Measurements from ENCODE around the gene SHISA4.
"Not testable (repeated sequence)": the region's sequence is repeated elsewhere in the genome, so short reads cannot be mapped to it uniquely, and the experiment has no call there.

The SHISA4 gene

GRCh38 chr1:201888282-201889089 lies at the start of gene SHISA4:
TSS of gene SHISA4 (plus strand) at chr1:201888898. CDS start at chr1:201888995, 97 bp downstream.
- FAIRE-seq: no peak

DNA sequence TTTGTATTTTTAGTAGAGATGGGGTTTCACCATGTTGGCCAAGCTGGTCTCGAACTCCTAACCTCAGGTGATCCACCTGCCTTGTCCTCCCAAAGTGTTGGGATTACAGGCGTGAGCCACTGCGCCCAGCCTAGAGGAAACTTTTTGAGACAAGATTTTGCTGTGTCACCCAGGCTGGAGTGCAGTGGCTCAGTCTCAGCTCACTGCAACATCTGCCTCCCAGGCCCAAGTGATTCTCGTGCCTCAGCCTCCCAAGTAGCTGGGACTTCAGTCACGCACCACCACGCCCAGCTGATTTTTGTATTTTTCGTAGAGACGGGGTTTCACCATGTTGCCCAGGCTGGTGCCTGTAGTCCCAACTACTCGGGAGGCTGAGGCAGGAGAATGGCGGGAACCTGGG lies 49.6 kb upstream of the SHISA4 start:
- FAIRE-seq: not testable (repeated sequence)

GRCh38 chr1:201840055-201840454 lies 48.6 kb upstream of the SHISA4 start:
- FAIRE-seq: no peak

DNA sequence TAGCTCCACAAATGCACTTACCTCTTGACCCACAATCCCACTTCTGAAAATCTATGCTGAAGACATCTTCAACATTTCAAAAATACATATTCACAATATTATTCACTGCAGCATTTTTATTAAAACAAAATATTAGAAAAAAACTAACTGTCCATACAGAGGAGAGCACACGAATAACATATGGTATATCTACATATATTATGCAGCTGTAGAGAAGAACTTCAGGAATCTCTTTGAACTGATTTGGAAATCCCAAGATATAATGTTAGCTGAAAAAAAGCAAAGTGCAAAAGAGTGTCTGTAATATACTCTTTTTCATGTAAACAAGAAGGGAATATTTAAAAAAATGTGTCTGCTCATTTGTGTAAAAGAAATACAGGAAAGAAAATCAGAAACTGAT lies 48.2 kb upstream of the SHISA4 start:
- FAIRE-seq: no peak

- FAIRE-seq: no peak
Measured at GRCh38 chr1:201841265-201841912, 47.3 kb upstream of the SHISA4 start.

DNA sequence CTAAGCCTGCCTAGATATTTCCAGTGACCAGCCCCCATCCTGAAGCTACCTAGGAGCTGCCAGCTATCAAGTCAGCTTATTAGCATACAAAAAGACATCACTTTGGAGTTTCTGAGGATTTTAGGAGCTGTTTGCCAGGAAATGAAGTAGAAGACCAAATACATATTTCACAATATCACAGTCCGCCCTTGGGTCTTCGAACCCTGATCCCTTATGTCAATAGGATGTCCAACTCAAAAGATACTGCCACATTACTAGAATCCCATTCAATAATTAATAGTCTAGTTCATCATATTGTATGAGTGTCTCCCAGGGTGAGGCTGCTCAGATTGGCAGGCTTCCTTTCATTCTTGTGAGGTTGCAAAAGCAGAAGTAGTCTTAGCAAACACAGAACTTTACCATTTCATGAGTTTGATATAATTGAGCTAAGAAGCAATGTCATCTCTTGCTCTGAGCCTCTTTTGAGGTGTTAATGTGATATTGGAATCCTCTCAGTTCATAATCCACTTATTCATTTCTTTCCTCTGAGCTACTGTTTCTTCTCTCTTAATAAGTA lies 46.1 kb upstream of the SHISA4 start:
- FAIRE-seq: no peak

- no peak for FAIRE-seq
Measured at GRCh38 chr1:201845331-201846083, 43.2 kb upstream of the SHISA4 start.

GRCh38 chr1:201847150-201847549 lies 41.5 kb upstream of the SHISA4 start:
- no peak for FAIRE-seq

DNA sequence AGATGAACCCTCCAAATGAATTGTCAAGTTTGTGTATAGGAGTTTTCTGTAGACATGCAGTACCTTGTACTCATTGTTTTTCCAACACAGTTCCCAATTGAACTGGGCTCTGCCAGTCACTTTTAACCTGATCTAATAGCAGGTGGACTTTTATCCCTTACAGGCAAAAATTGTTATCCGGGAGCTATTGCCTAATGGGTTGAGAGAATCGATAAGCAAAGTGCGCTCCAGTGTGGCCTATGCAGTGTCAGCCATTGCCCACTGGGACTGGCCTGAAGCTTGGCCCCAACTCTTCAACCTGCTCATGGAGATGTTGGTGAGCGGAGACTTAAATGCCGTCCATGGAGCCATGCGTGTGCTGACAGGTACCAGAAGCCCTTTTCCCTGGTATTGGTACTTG lies 40.5 kb upstream of the SHISA4 start:
- no peak for FAIRE-seq

GRCh38 chr1:201849372-201850052 lies 39.2 kb upstream of the SHISA4 start:
- FAIRE-seq: no peak

GRCh38 chr1:201850053-201850397 lies 38.7 kb upstream of the SHISA4 start:
- FAIRE-seq: no peak

GRCh38 chr1:201851949-201852348 lies 36.7 kb upstream of the SHISA4 start:
- no peak for FAIRE-seq

GRCh38 chr1:201856722-201857121 lies 32.0 kb upstream of the SHISA4 start:
- FAIRE-seq: not testable (repeated sequence)

- FAIRE-seq: no peak
Measured at GRCh38 chr1:201859424-201859823, 29.3 kb upstream of the SHISA4 start.

- no peak for FAIRE-seq
Measured at GRCh38 chr1:201861448-201861847, 27.2 kb upstream of the SHISA4 start.

GRCh38 chr1:201870397-201870796 lies 18.3 kb upstream of the SHISA4 start:
- FAIRE-seq: no peak

GRCh38 chr1:201874672-201875071 lies 14.0 kb upstream of the SHISA4 start:
- no peak for FAIRE-seq

GRCh38 chr1:201876148-201876818 lies 12.4 kb upstream of the SHISA4 start:
- no peak for FAIRE-seq

DNA sequence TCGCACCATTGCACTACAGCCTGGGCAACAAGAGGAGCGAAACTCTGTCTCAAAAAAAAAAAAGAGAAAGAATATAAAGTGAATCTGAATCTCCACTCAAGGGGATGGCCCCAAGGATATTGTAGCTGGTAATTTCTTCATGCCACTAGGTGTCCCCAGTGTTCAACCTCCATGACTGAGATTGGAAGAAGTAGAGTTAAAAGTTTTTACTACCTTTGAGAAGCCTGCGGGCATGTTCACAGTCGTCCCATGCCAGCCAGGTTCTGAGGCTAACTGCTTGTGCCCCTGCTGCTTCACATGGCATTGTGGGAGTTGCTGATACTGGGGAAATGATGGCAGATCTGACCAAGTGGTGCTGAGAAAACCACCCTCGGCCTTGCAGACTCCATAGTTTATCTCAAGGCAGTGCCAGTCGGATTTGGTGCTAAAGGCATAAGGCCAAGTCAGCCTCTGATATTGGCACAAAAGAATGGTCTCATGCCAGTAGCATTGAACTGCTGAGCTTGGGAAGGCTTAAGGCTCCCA lies 10.8 kb upstream of the SHISA4 start:
- peak; percentile 82 for FAIRE-seq

- FAIRE-seq: no peak
Measured at GRCh38 chr1:201880928-201881571, 7.6 kb upstream of the SHISA4 start.

DNA sequence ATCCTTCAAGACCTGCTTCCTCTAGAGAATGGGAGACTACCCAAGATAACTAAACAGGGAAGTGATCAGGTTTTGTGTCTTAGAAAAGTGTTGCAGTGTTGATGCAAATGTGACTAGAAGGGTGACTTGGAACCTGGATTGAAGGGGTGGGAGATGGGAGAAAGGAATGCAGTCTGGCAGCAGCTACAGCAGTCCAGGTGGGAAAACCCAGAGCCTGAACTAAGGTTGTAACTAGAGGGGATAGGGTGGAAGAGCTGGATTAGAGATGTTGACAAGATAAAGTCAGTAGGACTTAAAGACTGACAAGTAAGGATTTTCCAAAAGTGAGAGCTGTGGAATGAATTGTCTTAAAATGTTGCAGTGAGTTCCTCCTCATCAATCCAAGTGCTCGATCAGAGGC lies 7.1 kb upstream of the SHISA4 start:
- no peak for FAIRE-seq
